BLaER1 (cell line): ENCODE measurements around the gene ARFGEF3.

Experiments
- H3K27ac ChIP-seq: shearing (Covaris generic); formaldehyde crosslinking; 2 replicates; pipeline ENCODE4 v1.8.1; 2022
- H3K27me3 ChIP-seq: shearing (Covaris generic); formaldehyde crosslinking; 2 replicates; pipeline ENCODE4 v1.8.1; 2022
- H3K36me3 ChIP-seq: shearing (Covaris generic); formaldehyde crosslinking; 2 replicates; pipeline ENCODE4 v1.8.1; 2022
- H3K4me1 ChIP-seq: shearing (Covaris generic); formaldehyde crosslinking; 2 replicates; pipeline ENCODE4 v1.8.1; 2022
- H3K4me2 ChIP-seq: shearing (Covaris generic); formaldehyde crosslinking; 2 replicates; pipeline ENCODE4 v1.8.1; 2022
- H3K4me3 ChIP-seq: shearing (Covaris generic); formaldehyde crosslinking; 2 replicates; pipeline ENCODE4 v1.8.1; 2022
- H3K9ac ChIP-seq: shearing (Covaris generic); formaldehyde crosslinking; 2 replicates; pipeline ENCODE4 v1.8.1; 2022
- H3K9me3 ChIP-seq: shearing (Covaris generic); formaldehyde crosslinking; 2 replicates; pipeline ENCODE4 v1.8.1; 2022
- H4K20me1 ChIP-seq: shearing (Covaris generic); formaldehyde crosslinking; 2 replicates; pipeline ENCODE4 v1.8.1; 2022
- Cebpa-rat ChIP-seq: shearing (Covaris generic); IDR thresholded peaks from 2 replicates; pipeline ENCODE4 v1.8.1; 2022

The ARFGEF3 gene

DNA sequence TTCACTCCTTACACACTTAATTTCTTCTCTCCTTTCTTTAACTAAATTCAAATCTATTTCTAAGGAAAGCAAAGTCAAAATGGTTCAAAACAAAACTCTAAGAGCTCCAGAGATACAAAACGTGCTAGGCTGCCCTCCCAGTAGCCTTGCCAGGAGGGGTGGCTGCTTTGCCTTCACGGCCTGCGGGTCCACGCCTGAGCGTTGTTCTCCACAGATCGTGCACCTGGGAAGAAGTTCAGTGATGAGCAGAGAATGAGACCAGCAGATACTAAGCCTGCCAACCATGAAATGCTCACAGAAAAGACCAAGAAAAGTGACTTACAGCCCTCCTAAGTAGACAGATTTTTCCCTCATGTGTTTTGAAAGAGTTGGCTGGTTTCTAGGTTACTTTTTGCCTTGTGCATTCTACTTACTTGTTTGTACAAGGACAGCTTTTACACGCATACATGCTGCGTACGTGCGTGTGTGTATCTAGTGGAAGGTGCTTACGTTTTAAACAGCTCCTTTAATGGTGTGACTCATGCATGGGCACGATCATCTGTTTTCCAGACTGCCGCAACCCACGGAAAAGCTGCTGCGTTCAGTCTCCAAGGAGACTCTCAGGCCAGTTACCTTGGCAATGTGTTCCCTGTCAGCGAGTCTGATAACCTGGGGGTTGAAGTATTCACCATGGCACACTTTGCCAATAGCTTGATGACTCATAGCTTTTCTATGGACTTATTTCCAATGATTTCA, 88.9 kb downstream of the ARFGEF3 start:
- Histone ChIP-seq H3K27ac (no peak overlapping the region), H3K9me3 (no peaks in the 10 kb centered on the region), H3K9ac (no peak overlapping the region), H4K20me1 (no peaks in the 10 kb centered on the region), H3K4me2 (no peak overlapping the region), H3K4me3 (no peak overlapping the region), H3K4me1 (no peaks in the 10 kb centered on the region), H3K36me3 (no peaks in the 10 kb centered on the region), H3K27me3 (no peaks in the 10 kb centered on the region)
- TF ChIP-seq Cebpa-rat: no peak

GRCh38 chr6:138253731-138254130, 92.0 kb downstream of the ARFGEF3 start:
- no peaks in the 10 kb centered on the region for H3K4me1 ChIP-seq
- H4K20me1 ChIP-seq: no peaks in the 10 kb centered on the region
- H3K27ac ChIP-seq: no peak overlapping the region
- TF ChIP-seq Cebpa-rat: no peak
- H3K9me3 ChIP-seq: no peaks in the 10 kb centered on the region
- H3K4me2 ChIP-seq: no peak overlapping the region
- H3K4me3 ChIP-seq: no peak overlapping the region
- no peak overlapping the region for H3K9ac ChIP-seq
- H3K27me3 ChIP-seq: no peaks in the 10 kb centered on the region
- no peaks in the 10 kb centered on the region for H3K36me3 ChIP-seq

- Histone ChIP-seq H3K4me3 (no peak overlapping the region), H3K9ac (no peak overlapping the region), H3K36me3 (no peaks in the 10 kb centered on the region), H3K27me3 (no peaks in the 10 kb centered on the region), H4K20me1 (no peaks in the 10 kb centered on the region), H3K9me3 (no peaks in the 10 kb centered on the region), H3K27ac (no peak overlapping the region), H3K4me1 (no peaks in the 10 kb centered on the region), H3K4me2 (no peak overlapping the region)
- TF ChIP-seq Cebpa-rat: no peak
These were observed 93.7 kb downstream of the ARFGEF3 start for GRCh38 chr6:138255443-138255842.

GRCh38 chr6:138257638-138258040, 95.9 kb downstream of the ARFGEF3 start:
- Histone ChIP-seq H3K4me1 (no peaks in the 10 kb centered on the region), H3K9me3 (no peaks in the 10 kb centered on the region), H3K36me3 (no peaks in the 10 kb centered on the region), H3K27me3 (no peaks in the 10 kb centered on the region), H3K4me3 (no peak overlapping the region), H3K9ac (no peak overlapping the region), H4K20me1 (no peaks in the 10 kb centered on the region), H3K27ac (no peak overlapping the region), H3K4me2 (no peak overlapping the region)
- no peak for TF ChIP-seq Cebpa-rat

DNA sequence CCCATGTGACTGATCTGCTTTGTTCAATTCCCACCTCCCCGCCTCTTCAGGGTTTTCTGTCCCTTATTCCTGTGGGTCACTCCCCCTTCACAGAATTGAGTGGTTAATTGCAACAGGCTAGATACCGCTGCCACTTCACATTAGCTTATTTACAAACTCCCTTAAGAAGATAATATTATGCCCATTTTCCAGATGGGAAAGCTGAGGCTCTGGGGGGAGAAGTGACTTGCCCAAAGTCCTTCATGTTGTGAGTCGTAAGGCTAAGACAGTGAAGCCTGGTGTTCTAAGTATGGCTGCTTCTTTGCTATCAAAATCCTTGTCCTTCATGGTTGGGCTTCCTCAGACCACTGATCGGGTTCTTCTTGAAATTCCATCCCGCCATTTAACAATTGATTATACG, 96.5 kb downstream of the ARFGEF3 start:
- H3K27ac ChIP-seq: no peak overlapping the region
- no peaks in the 10 kb centered on the region for H3K27me3 ChIP-seq
- H3K9ac ChIP-seq: no peak overlapping the region
- TF ChIP-seq Cebpa-rat: no peak
- H3K4me2 ChIP-seq: no peak overlapping the region
- H3K4me3 ChIP-seq: no peak overlapping the region
- no peaks in the 10 kb centered on the region for H3K36me3 ChIP-seq
- no peaks in the 10 kb centered on the region for H4K20me1 ChIP-seq
- H3K4me1 ChIP-seq: no peaks in the 10 kb centered on the region
- H3K9me3 ChIP-seq: no peaks in the 10 kb centered on the region

DNA sequence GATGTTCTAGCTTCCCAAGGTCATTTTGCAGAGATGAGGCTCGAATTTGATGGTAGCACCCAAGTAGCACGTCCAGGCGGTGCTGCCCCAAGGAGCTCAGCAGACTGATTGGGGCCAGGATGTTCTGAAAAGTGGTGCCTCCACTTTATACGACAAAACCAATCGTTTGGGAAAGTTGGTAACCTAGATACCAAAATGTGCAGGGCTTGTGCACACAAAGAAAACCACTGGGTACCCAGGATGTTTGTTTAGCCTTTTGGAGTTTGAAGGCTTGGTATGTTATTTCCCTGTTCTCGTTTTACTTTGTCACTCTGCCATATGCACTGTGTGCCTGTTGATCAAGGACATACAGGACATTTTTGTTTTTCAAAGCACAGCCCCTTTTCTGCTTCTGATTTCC, 97.3 kb downstream of the ARFGEF3 start:
- Histone ChIP-seq H3K27me3 (no peaks in the 10 kb centered on the region), H3K4me2 (no peak overlapping the region), H4K20me1 (no peaks in the 10 kb centered on the region), H3K4me3 (no peak overlapping the region), H3K9ac (no peak overlapping the region), H3K27ac (no peak overlapping the region), H3K36me3 (no peaks in the 10 kb centered on the region), H3K9me3 (no peaks in the 10 kb centered on the region), H3K4me1 (no peaks in the 10 kb centered on the region)
- TF ChIP-seq Cebpa-rat: no peak

DNA sequence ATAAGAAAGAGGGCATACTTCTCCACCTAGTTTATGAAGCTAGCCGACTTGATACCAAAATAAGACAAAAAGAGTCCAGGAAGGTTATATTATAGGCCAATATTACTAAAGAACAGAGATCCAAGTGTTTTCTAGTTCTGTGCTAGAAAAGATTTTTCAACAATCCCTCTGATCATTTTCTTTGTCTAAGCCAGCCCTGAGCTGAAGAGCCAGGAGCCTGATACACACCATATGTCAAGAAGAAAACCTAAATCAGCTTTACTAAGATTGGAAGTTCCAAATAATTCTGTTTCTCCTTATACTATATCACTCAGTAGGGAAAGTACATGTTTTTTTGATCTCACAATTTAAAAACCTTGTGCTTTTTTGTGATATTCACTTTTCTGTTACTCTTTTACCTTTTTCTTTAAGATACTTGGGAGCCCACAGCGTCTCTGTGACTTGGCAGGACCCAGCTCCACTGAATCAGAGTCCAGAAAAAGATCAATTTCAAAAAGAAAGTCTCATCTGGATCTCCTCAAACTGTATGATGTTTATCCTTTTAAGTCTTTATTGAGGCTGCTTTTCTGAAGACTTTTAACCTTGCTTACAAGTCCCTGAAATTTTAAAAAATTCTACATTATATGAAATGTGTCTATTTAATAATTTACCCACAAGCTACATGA, 99.5 kb downstream of the ARFGEF3 start:
- Histone ChIP-seq H3K27ac (no peak overlapping the region), H3K27me3 (no peaks in the 10 kb centered on the region), H3K4me3 (no peak overlapping the region), H3K9me3 (no peaks in the 10 kb centered on the region), H4K20me1 (no peaks in the 10 kb centered on the region), H3K36me3 (no peaks in the 10 kb centered on the region), H3K4me2 (no peak overlapping the region), H3K4me1 (no peaks in the 10 kb centered on the region), H3K9ac (no peak overlapping the region)
- no peak for TF ChIP-seq Cebpa-rat

DNA sequence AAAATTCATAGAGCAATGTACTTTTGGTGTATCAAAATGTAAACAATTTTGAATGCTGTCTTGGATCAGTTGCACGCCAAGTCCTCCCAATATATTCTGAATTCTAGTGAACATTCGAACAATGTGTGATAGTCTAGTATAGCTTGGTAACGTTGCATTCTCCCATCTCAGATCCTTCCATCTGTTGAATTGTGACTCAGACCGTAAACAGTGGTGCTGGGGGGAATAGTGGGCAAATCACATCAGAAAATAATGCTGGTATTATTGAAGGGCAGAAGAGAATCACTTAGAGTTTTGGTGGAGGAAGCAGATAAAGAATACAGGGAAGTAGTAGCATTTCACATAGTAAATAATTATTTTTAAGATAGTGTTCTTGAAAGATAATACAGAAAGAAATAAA, 102.2 kb downstream of the ARFGEF3 start:
- no peak overlapping the region for H3K4me3 ChIP-seq
- TF ChIP-seq Cebpa-rat: no peak
- H3K4me1 ChIP-seq: no peaks in the 10 kb centered on the region
- no peaks in the 10 kb centered on the region for H3K27me3 ChIP-seq
- H3K9ac ChIP-seq: no peak overlapping the region
- no peak overlapping the region for H3K27ac ChIP-seq
- H3K9me3 ChIP-seq: no peaks in the 10 kb centered on the region
- no peaks in the 10 kb centered on the region for H4K20me1 ChIP-seq
- H3K36me3 ChIP-seq: no peaks in the 10 kb centered on the region
- no peak overlapping the region for H3K4me2 ChIP-seq

- H4K20me1 ChIP-seq: no peaks in the 10 kb centered on the region
- no peaks in the 10 kb centered on the region for H3K4me1 ChIP-seq
- no peak overlapping the region for H3K4me2 ChIP-seq
- H3K9me3 ChIP-seq: no peaks in the 10 kb centered on the region
- no peak overlapping the region for H3K9ac ChIP-seq
- no peaks in the 10 kb centered on the region for H3K27me3 ChIP-seq
- TF ChIP-seq Cebpa-rat: no peak
- no peaks in the 10 kb centered on the region for H3K36me3 ChIP-seq
- H3K4me3 ChIP-seq: no peak overlapping the region
- H3K27ac ChIP-seq: no peak overlapping the region
These were observed 102.7 kb downstream of the ARFGEF3 start for GRCh38 chr6:138264372-138264880.

- no peak overlapping the region for H3K27ac ChIP-seq
- H3K27me3 ChIP-seq: no peaks in the 10 kb centered on the region
- no peak overlapping the region for H3K9ac ChIP-seq
These were observed 104.4 kb downstream of the ARFGEF3 start for GRCh38 chr6:138266095-138266494.

More at GRCh38 chr6:138266095-138266494, 104.4 kb downstream of the ARFGEF3 start:
- TF ChIP-seq Cebpa-rat: no peak
- Histone ChIP-seq H3K36me3 (no peaks in the 10 kb centered on the region), H3K4me1 (no peaks in the 10 kb centered on the region), H3K4me3 (no peak overlapping the region), H4K20me1 (no peaks in the 10 kb centered on the region), H3K9me3 (no peaks in the 10 kb centered on the region), H3K4me2 (no peak overlapping the region)
